MM.1S (cell line): Measurements from ENCODE around the gene TBC1D8.

ENCODE experiments used
- EZH2 ChIP-seq: fragments of 300-600 bp; sonication (generic); optimal IDR thresholded peaks from 2 replicates; pipeline ENCODE3; 2017; ENCODE audit warnings: low read depth, mild to moderate bottlenecking, antibody characterized with exemption, low read length, mixed read lengths
- EZH2phosphoT487 ChIP-seq: fragments of 300-600 bp; sonication (generic); IDR thresholded peaks from 2 replicates; pipeline ENCODE4 v1.6.1; 2018; ENCODE audit warnings: antibody characterized with exemption, low read length
- TF ChIP-seq, protein P1 (sequence below): fragments of 300-600 bp; sonication (generic); IDR thresholded peaks from 2 replicates; pipeline ENCODE4 v1.5.1; 2016; ENCODE audit warnings: antibody characterized with exemption, low read length, mixed read lengths

DNA sequence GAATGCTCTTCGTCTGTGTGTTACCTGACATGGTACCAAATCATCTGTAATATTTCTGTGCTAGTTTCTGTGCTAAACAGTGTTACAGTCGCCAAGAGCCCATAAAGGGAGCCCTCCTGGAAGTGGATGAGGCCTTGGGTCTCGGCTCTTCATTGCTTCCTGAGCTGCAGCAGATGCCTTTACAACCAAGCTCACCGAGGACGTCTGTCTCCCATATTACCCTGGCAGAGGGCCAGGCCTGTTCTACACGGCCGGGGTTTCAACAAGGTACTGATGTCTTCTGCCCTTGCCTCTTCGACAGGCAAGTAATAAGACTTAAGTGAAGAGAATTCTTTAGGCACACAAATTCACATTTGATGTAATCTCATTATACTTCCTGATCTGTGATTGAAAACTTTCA, 132.2 kb downstream of the TBC1D8 start:
- TF ChIP-seq, protein P1, sequence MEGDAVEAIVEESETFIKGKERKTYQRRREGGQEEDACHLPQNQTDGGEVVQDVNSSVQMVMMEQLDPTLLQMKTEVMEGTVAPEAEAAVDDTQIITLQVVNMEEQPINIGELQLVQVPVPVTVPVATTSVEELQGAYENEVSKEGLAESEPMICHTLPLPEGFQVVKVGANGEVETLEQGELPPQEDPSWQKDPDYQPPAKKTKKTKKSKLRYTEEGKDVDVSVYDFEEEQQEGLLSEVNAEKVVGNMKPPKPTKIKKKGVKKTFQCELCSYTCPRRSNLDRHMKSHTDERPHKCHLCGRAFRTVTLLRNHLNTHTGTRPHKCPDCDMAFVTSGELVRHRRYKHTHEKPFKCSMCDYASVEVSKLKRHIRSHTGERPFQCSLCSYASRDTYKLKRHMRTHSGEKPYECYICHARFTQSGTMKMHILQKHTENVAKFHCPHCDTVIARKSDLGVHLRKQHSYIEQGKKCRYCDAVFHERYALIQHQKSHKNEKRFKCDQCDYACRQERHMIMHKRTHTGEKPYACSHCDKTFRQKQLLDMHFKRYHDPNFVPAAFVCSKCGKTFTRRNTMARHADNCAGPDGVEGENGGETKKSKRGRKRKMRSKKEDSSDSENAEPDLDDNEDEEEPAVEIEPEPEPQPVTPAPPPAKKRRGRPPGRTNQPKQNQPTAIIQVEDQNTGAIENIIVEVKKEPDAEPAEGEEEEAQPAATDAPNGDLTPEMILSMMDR = no peak
- TF ChIP-seq EZH2 (no peak), EZH2phosphoT487 (no peak)
